Fibroblast of peridontal ligament (primary cell): ENCODE results near the gene XRCC5.
"Not testable (repeated sequence)": the region's sequence is repeated elsewhere in the genome, so short reads cannot be mapped to it uniquely, and the experiment has no call there.

Source experiments
- DNase-seq: peaks from one replicate; pipeline ENCODE4 v3.0.0-alpha.2; 2010; ENCODE audit errors: extremely low read depth

XRCC5 gene

DNA sequence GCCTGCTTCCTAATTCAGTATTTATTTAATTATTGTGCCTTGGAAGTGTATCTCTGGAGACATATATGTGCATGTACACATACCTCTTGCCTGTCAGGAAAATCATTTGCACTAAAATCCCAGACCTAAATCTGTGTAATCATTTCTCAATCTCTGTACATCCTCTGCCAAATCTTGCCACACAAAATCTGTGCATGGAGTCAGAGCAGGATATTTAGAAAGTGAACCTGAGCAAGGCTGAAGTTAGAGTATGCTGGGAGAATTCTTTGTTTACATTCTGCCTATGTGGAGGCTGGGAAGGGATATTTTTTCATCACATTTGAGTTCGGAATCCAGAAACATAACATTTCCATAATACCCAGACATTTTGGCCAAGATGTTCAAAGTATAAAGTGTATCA, 9.3 kb downstream of the XRCC5 start:
- DNase-seq = peak; percentile 73

DNA sequence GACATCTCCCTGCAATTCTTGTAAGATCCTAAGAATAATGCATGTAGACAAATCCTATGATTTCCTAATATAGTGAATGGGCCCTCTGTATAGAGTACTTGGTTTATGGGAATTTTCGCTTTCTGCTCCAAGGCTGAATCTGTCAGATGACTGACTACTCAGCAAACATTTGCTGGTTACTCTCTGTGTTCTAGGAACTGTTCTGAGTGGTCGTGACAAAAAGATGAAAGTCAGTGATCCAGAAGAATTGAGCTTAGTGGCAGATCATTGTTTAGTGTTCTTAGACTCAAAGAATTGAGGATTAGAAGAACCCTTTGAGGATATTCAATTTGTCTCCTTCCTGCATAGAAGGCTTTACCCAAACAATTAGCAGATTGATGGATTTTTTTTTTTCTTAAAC, 10.0 kb downstream of the XRCC5 start:
- no peak for DNase-seq

DNA sequence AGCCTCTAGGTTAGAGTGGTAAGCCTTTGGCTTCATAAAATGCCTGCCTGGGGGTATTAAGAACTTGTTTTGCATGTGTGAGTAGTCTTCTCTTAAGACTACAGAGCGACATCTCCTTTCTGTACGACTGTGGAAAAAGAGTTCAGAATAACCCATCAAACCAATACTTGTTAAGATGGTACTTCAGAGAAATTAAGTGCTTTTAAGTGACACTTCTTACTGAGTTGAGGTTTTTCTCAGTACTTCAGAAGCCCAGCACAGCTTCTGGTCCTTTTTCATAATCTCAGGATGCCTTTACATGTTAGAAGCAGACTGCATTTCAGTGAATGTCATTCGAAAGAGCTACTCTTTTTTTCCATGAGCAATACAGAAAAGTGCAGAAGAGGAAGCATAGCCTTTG, 10.8 kb downstream of the XRCC5 start:
- no peak for DNase-seq

DNA sequence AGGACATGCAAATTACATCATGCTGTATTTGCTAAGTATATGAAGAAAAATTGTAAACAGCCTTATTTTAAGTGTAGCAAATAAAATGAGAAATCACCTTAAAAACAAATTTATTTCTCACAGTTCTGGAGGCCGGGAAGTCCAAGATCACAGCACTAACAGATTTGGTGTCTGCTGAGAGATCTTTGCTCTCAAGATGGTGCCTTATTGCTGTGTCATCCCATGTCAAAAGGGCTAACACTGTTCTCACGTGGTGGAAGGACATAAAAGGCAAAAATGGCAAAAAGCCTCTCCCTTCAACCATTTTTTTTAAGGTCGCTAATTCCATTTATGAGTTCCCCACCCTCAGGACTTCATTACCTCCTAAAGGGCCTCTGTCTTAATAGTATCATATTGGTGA, 12.1 kb downstream of the XRCC5 start:
- DNase-seq = no peak

DNA sequence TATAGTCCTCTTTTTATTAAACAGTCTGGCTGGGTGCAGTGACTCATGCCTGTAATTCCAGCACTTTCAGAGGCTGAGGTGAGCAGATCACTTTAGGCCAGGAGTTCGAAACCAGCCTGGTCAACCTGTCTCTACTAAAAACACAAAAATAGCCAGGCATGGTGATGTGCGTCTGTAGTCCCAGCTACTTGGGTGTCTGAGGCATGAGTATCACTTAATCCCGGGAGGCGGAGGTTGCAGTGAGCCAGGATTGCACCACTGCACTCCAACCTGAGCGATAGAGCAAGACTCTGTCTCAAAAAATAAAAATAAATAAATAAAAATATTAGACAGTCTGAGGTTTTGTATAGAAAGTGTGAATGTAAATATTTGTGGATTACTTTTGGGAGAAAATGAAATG, 17.8 kb downstream of the XRCC5 start:
- DNase-seq = no peak

DNA sequence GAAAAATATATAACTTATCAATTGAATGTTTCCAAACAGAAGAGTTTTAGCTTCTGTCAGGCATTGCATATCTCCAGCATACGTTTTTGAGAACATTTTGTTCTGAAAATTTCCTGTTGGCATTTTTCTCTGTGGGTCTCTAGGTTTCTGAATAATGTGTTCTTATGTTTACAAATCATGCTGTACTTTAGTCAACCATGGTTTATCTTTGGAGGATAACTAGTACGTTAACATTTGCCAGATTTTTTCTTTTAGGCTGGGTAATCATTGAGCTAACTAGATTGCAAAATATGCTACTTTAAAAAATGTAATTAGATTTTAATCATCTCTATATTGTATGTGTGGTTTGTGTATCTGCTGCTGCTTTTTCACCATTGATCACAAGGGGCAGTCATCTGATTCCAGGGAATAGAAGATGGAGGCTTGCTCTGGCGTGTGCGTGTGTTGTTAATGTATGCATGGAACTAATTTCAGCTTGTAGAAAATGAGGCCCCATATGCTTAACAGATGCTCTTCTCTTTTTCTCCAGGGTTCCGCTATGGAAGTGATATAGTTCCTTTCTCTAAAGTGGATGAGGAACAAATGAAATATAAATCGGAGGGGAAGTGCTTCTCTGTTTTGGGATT, 21.3 kb downstream of the XRCC5 start:
- peak; percentile 76 for DNase-seq

DNA sequence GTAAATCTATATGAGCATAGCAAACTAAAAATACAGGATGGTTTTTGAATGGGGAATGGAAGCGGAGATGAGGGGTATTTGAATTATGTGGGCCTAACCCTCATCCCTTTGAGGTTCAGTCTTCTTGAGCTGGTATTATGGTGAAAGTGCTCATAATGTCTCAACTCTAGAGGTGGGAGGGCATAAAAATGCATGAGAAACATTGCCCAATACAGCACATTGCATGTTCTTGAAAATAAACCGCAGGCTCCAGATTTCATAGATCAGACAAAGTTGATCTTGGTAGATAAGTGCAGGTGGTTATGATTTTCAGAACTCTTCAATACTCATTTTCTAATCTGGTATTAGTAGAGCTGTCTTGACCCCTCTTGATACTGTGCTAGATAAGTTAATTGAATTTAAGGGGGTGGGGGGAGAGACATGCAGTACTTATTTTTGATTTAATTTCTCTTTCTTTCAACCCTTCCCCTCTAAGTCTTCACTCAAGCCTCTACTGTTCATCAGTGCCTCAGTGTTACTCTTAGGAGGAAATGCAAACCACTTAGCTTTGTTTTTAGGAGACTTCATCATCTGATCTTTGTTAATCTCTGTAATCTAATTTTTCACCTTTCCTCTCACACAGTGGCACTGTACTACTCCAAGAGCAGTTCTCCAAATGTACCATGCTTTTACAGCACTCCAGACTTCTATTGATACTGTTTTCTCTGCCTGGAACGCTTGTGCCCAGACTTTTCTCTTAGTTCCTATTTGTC, 22.2 kb downstream of the XRCC5 start:
- DNase-seq = no peak

DNA sequence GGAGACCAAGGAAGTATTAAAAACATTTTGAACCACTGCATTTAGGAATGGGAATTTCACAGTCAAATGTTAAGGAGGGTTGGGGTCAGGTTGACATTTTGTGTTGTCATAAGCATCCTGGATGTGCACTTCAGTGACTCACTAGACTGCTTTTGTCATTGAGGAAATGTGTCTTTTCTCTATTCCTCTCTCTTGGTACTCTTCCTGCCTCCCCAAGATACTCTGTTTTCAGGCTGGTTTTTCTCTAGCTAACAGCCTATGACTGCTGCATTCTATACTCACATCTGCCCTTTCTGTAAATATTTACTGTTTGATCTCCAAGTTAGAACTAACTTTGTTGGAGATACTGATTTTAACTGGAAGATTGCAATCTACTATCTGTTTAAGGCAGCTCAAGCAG, 23.4 kb downstream of the XRCC5 start:
- no peak for DNase-seq

DNA sequence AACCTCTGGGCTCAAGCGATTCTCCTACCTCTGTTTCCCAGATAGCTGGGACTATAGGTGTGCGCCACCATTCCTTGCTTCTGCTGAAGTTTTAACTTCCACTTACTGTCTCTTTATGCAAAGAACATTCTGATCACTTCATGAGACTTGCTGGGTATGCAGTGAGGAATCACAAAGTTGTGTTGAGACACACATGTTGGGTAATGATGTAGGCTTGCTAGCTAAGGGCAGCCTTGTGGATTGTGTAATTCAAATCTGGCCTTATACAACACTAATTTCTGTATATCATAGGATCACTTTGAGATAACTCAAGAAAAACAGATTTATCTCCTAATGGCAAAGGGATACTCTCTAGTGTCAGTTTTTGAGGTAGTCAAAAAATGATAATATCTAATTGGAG, 24.2 kb downstream of the XRCC5 start:
- no peak for DNase-seq

DNA sequence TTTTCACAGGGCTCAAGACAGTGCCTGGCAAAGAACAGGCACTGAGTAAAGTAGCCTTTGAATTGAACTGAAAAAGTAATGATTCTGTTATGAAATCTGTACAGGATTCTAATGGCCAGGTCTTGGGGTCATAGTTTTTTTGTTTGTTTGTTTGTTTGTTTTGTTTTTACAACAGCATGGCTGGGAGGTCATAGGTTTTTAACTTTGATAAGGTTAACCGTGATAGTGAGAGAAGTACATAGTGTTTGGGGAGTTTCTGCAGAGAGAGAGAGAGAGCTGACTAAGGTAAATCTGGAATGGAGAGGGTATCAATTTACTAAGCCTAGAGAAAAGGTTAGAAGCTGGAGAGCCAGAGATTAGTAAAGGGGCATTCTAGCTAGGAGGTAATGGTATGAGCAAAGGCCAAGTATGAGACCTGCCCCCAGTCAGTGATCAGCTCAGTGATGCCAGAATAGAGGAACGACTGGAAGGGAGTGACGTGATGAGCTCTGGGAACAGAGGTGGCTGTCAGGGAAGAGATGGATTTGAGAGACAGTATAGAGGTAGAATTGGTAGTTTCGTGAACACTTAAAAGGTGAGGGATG, 25.9 kb downstream of the XRCC5 start:
- no peak for DNase-seq

DNA sequence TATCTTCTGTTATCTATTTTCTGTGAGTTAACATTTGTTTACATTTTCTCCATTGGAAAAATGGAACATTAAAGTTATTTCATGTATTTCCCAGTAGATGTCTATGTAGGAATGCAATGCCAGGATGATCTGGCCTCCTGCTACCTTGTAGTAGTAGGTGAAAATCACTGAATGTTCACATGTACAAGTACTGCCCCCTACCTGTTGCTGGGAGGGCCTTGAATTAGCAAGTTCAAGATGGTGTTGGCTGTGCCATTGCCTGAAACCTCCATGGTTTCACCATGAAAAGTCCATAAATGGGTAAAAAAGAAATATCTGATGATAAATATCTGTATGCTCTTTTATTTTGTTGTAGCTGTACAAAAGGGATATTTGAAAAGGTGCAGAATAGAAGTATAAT, 30.7 kb downstream of the XRCC5 start:
- no peak for DNase-seq

DNA sequence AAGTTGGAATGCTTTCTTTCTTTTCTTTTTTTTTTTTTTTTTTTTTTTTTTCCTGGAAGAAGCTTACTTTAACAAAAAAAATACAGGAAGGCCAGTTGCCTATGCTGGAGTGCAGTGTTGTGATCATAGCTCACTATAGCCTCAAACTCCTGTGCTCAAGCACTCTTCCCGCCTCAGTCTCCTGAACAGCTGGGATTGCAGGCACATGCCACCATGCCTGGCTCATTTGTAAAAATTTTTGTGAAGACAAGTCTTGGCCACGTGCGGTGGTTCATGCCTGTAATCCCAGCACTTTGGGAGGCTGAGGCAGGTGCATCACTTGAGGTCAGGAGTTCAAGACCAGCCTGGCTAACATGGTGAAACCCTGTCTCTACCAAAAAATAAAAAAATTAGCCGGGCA, 32.4 kb downstream of the XRCC5 start:
- DNase-seq = not testable (repeated sequence)

DNA sequence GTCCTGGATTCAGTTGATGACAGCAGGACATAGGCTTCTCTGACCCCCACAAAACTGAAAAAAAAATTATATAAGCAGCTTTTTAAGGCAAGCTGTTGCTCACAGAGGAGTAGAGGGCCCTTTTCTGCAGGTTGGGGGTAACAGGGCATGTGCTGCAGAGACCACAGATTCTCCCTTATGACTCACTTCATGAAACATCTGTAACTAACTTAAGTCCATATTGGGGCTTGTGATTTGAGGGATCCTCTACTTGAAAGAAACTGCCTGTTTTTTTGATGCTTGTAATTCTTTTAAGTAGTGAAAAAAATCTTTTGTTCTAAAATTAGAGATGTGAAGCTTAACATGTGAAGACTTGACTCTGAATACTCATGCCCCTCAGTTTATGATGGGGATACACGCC, 33.4 kb downstream of the XRCC5 start:
- DNase-seq = peak; percentile 87

DNA sequence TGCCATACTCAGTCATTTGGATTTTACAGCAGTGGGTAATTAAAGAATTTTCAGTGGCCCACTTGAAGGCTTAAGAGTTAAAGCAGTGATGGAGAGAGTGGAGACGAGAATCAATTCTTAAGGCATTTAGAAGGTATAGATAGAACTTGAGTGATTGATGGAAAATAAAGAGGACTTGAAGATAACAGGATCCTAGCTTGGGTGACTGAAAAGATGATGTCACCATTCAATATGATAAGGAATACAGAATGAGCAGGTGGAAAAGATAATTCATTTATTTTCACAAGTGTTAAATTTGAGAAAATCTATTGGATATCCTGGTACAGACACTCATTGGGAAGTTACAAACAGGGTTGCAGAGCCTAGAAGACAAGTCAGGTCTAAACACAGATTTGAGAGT, 35.2 kb downstream of the XRCC5 start:
- no peak for DNase-seq

DNA sequence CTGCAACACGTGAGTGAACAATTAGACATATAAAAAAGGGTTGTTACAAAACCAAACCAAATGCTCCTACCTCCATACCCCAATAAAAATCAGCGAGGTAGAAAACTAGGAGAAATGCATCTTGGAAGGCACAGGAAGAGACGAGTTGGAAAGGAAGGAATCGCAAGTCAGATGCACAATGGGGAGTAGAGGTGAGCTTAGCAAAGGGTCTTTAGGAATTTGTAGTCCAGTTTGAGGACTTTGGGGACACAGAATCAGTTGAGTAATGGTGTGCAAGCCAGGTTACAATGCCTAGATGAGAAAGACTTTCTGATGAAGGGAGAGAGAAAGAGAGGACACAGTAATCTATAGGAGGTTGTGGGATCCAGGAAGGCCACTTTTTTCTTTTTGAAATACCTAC, 35.7 kb downstream of the XRCC5 start:
- DNase-seq = no peak

DNA sequence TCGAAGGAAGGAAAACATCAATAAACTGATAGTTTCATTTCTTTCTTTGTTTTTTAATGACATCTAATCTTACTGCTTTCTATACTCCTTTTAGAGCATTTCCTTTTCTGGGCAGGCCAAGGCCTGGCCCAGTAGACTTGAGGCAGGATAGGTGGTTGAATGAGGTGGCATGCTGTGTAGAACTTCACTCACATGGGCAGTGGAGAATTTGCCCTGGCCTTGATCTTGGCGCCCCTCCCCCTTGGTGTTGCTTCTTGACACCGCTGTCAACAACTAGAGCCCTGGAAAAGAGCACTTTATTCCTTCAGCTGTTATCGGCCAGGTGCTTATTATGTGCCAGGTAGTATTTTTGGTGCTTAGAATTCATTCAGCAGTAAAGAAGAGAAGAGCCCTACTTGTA, 37.4 kb downstream of the XRCC5 start:
- DNase-seq = no peak

DNA sequence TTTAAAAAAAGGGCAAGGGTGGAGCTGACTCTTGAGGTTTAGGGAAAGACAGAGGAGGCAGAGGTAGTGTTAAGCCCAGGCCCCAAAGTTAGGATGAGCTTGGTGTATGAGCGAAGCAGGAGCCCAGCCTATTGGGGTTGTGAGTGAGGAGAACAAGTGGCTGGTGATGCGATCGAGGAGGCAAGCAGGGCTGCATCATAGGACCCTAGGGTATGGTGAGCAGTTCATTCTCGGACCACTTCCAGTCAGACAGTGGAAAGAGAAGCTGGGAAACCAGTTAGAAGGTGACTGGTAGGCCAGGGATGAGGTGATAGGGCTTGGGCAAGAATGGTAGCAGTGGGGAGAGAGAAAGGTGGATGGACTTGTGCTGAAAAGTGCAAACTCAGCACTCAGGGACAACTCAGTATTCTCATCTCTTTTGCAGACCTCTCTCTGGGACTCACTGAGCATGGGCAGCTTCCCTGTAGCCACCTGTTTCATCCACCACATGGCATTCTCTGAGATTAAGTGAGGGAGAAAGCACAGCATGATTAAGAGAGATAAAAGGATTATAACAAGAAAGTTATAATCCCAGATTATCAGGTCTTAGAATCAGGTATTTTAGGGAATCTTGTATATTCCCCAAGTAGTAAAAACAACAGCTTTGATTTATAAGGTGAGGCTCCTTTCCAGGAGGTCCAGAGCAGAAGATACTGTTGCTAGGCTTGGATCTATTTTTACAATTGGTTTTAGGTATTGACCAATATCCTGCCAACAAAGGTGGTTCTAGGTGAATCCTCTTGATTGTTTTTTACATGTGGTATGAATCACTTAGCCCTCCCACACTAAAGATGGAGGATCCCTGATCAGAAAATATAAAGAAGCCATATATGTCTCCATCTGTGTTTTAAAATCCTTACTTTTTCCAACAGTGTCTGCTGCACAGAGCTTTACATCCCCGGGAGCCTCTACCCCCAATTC, 38.3 kb downstream of the XRCC5 start:
- DNase-seq = no peak

DNA sequence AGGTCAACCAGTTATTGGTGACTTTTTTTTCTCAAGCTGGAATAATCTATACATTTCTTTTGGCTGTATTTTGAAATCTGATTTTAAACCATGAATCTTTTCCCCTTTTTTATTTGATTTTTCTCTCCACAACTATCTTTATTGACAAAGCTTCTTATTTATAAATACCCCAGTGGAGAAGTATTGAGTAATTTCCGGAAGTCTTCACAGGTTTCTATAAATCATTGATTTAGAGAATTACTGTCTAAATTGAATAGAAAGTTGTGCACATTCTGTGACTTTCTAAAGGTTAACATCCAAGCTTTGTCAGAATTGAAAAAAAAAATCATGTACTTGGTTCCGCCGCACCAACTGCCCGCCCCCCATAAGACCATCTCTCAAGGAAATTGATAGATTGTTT, 39.8 kb downstream of the XRCC5 start:
- no peak for DNase-seq

DNA sequence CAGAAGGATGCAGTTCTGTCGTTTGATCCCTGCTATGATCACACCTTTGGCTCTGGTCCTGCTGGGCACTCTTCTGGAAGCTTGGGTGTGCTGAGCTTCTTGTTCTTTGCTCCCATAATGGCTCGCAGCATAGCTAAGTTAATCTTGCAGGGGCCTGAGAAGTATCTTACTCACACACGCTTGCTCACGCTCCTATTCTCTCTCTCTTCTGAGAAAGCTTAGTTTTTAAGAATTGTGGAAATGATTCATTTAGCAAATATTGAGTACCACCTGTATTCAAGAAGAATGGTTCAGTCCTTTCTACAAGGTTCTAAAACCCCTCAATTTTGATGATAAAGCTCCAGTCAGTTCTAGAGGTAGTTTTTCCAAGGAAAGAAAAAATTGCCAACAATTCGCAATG, 40.6 kb downstream of the XRCC5 start:
- no peak for DNase-seq

DNA sequence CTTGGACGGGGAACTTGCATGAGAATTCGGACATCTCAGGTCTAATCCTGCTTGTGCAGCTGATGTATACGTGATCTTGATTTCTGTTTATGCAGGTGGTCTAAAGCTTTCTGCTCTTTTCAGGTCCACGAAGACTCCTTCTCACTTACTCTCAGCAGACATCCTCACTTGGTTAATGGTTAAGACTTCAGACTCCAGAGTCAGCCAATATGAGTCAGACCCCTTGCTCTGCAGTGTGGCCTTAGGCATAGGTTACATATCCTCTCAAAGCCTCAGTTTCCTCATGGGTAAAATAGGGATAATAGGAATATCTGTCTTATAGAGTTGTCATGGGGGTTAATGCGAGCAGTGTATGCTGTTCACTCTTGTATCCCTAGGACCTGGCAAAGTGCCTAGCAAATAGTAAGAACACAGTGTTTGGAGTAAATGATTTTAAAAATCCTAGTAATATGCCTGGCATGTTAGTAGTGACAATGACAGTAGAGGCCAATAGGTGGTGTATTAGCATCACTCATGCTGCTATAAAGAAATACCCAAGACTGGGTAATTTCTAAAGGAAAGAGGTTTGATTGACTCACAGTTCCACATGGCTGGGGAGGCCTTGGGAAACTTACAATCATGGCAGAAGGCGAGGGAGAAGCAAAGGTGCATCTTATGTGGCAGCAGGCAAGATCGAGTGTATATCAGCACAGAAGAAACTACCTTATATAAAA, 42.3 kb downstream of the XRCC5 start:
- DNase-seq = peak; percentile 28

DNA sequence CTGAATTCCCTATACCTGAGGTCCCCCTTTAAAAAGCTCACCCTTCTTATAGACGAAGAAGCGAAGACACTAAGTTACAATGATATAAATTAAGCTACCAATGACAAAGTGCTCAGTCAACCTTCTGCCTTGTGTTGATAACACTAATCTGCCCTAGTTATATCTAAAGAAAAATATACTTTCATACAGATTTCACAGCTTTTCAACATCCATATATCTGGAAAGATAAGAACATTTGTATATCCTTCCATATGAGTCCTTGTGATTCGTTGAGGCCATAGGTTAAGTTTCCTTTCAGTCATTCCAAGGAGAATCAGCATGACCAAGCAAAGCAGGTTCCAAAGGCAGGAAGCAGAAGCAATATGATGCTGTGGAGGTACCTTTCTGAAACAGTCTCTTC, 46.8 kb downstream of the XRCC5 start:
- DNase-seq = no peak

DNA sequence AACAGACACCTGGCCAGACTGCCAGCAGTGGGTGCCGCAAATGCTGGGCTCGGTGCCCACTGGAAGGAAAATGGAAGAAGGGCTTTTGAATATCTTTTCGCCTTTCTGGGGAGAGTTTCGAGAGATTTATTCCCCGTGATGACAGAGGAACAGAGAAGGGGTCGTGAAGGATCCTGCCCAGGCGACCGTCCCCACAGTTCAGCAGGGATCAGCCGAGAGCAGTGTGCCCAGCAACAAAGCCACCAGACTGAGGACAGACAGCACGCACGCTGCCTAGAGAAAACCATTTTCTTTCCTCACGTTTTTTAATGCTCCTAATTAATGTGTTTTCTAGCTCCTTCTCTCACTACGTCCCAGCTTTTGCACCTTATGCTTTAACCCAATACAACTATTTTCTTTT, 47.7 kb downstream of the XRCC5 start:
- DNase-seq = no peak
